Suprapubic skin (tissue), 4 donors: ENCODE measurements around the gene PASK. TPM values are rescaled to one million over a fixed set of nuclear protein-coding genes. Genes with fewer than 3 reads are reported as not detected.

Experiments used
- DNase-seq, 2 donors: peaks; one replicate each; pipeline ENCODE4 v3.0.0-alpha.2; 2019; ENCODE audit warnings: low spot score in 2 of 2
- H3K27ac ChIP-seq: fragments of 200-600 bp; sonication (generic); one replicate; pipeline ENCODE4 v1.5.1; 2019
- H3K27me3 ChIP-seq: fragments of 200-600 bp; sonication (generic); one replicate; pipeline ENCODE4 v1.5.1; 2019
- H3K36me3 ChIP-seq: fragments of 200-600 bp; sonication (generic); one replicate; pipeline ENCODE4 v1.5.1; 2019
- H3K4me1 ChIP-seq: fragments of 200-600 bp; sonication (generic); one replicate; pipeline ENCODE4 v1.5.1; 2019
- H3K4me3 ChIP-seq: fragments of 200-600 bp; sonication (generic); one replicate; pipeline ENCODE4 v1.5.1; 2019; ENCODE audit warnings: mild to moderate bottlenecking
- H3K9me3 ChIP-seq: fragments of 200-600 bp; sonication (generic); one replicate; pipeline ENCODE4 v1.5.1; 2019
- CTCF ChIP-seq, 2 donors: fragments of 200-600 bp in 1 of 2; fragments of 450-650 bp in 1 of 2; sonication (generic) in 1 of 2; IDR thresholded peaks; one replicate each; pipeline ENCODE4 v1.5.1; 2016 to 2019; ENCODE audit warnings: antibody characterized with exemption in 2 of 2, mild to moderate bottlenecking in 1 of 2, moderate library complexity in 1 of 2
- EP300 ChIP-seq: sonication (generic); formaldehyde crosslinking; IDR thresholded peaks from one replicate; pipeline ENCODE4 v1.6.1; 2017; ENCODE audit warnings: antibody characterized with exemption
- POLR2A ChIP-seq, 2 donors: fragments of 450-650 bp; IDR thresholded peaks; one replicate each; pipeline ENCODE4 v1.6.1; 2017; ENCODE audit warnings: antibody characterized with exemption in 2 of 2, mild to moderate bottlenecking in 2 of 2, moderate library complexity in 2 of 2
- POLR2AphosphoS5 ChIP-seq, 3 donors: sonication (generic); formaldehyde crosslinking; IDR thresholded peaks; one replicate each; pipeline ENCODE4 v1.6.1; 2017; ENCODE audit warnings: antibody characterized with exemption in 3 of 3
- WGBS: methylation state at CpG from one replicate; pipeline ENCODE4 v1.1.5; 2018; 5-methylcytosine and 5-hydroxymethylcytosine counted together
- total RNA-seq, 4 donors: library from RNA; depleted of rRNA; stranded (reverse); fragments of >200 nt; gene quantifications; one replicate each; pipeline ENCODE4 v1.1.0, GENCODE V29; 2016

PASK gene
- total RNA-seq, 4 donors from 2014 or later: 9.8 to 19.7 (median 14.6) TPM

DNA sequence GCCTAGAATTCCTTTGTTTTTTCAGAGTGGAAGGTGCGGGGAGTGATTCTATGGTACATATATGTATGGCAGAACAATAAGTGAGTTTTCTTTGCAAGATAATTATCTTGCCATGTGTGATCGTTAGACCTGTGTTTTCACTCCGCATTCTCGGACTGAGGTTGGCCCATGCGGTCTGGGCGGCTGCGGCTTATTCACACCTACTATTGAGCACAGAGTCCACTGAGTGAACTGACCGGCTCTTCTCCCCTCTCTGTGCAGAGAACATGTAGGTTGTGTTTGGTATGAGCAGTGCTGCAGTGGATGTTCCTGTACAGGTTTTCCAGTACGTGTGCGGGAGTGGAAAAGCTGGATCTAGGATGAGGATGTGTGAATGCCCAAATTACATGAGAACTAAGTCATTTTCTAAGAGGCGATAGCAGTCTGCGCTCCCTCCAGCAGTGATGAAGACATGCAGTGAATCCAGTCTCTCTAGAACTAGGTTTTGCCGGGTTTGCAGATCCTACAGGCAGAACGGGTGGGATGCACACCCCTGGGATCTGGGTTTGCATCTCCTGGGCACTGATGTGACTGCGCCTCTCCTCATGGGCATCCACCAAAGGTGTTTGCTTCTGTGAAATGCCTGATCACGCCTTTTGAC is 74.3 kb downstream of the PASK start:
- no peak overlapping the region for H3K4me3 ChIP-seq
- no peak for TF ChIP-seq CTCF (IDR thresholded peaks at IDR 0.05)
- no peak for TF ChIP-seq POLR2A (IDR thresholded peaks at IDR 0.05)
- TF ChIP-seq EP300: no peak
- TF ChIP-seq POLR2AphosphoS5 (IDR thresholded peaks at IDR 0.05): no peak
- no peaks in the 10 kb centered on the region for H3K27me3 ChIP-seq
- DNase-seq: no peak
- 95% methylated on average over 16 of the region's 16 CpGs for WGBS
- no peak overlapping the region for H3K27ac ChIP-seq
- no peaks in the 10 kb centered on the region for H3K4me1 ChIP-seq
- no peaks in the 10 kb centered on the region for H3K9me3 ChIP-seq
- H3K36me3 ChIP-seq: peaks cover 51% of the 10 kb centered on the region

GRCh38 chr2:241074065-241074818 is 75.0 kb downstream of the PASK start:
- WGBS: 92% methylated on average over 12 of the region's 16 CpGs
- H3K4me3 ChIP-seq: no peak overlapping the region
- DNase-seq: no peak
- H3K36me3 ChIP-seq: peaks cover 59% of the 10 kb centered on the region
- no peaks in the 10 kb centered on the region for H3K9me3 ChIP-seq
- TF ChIP-seq POLR2AphosphoS5 (IDR thresholded peaks at IDR 0.05) (no peak), CTCF (IDR thresholded peaks at IDR 0.05) (no peak), EP300 (no peak), POLR2A (IDR thresholded peaks at IDR 0.05) (no peak)
- H3K27ac ChIP-seq: no peak overlapping the region
- H3K4me1 ChIP-seq: no peaks in the 10 kb centered on the region
- H3K27me3 ChIP-seq: no peaks in the 10 kb centered on the region

GRCh38 chr2:241073166-241074064 is 75.9 kb downstream of the PASK start:
- Histone ChIP-seq H3K27ac (no peak overlapping the region), H3K27me3 (no peaks in the 10 kb centered on the region), H3K4me1 (no peaks in the 10 kb centered on the region), H3K36me3 (peaks cover 68% of the 10 kb centered on the region), H3K4me3 (no peak overlapping the region), H3K9me3 (no peaks in the 10 kb centered on the region)
- WGBS: 54% methylated on average over 4 of the region's 25 CpGs
- DNase-seq: no peak
- no peak for TF ChIP-seq POLR2AphosphoS5 (IDR thresholded peaks at IDR 0.05)

DNA sequence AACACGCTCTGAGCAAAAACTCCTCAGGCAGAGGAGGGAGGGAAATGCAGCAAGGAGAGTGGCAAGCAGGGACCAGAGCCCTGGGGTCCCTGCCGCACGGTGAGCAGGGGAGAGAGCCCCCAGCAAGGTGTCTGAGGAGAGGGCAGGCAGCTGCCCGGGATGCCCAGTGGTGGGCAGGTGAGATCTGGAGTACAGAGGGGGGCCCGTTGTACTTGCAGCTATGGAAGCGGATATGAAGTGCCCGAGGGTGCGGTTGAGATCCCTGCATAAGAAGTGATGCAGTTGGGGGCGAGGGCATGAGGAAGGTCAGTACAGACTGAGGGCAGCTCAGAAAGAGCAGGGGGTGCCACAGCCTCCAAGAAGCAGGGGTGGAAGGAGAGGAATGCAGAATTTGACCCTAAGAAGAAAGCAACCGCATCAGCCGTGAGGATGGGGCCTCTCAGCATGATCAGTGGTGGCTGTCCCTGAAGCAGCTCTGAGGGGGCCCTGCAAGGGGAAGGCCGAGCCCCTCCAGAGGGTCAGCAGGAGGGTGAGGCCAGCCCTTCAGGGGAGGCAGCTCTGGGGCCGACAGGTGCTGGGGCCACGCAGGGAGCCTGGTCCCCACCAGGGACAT is 76.6 kb downstream of the PASK start:
- DNase-seq: peak in 1 of 2 donors; percentile 33
- no peaks in the 10 kb centered on the region for H3K9me3 ChIP-seq
- H3K27ac ChIP-seq: no peak overlapping the region
- TF ChIP-seq CTCF (IDR thresholded peaks at IDR 0.05): no peak
- no peak for TF ChIP-seq POLR2A (IDR thresholded peaks at IDR 0.05)
- TF ChIP-seq POLR2AphosphoS5 (IDR thresholded peaks at IDR 0.05): no peak
- no peak for TF ChIP-seq EP300
- 75% methylated on average over 12 of the region's 14 CpGs for WGBS
- no peaks in the 10 kb centered on the region for H3K4me1 ChIP-seq
- H3K27me3 ChIP-seq: no peaks in the 10 kb centered on the region
- peaks cover 75% of the 10 kb centered on the region for H3K36me3 ChIP-seq
- no peak overlapping the region for H3K4me3 ChIP-seq

DNA sequence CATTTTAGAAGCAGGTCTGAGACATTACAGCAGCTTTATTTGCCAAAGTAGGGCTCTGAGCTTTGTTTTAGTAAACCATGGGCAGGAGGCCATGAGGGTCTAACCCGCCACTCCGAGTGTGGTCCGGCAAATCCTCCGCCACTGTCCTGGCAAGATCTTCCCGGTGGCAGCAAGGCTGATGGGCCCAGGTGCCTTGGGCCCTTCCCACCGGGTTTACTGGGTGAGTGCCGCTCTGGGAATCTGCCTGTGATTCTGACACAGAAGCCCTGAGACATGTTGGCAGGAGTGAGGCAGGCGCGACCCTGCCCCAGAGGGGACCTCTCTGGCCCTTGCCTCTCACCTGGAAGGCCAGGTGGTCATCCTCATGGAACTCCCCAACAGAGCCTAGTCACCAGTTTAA is 77.1 kb downstream of the PASK start:
- H3K4me1 ChIP-seq: no peaks in the 10 kb centered on the region
- H3K27ac ChIP-seq: no peak overlapping the region
- no peak overlapping the region for H3K4me3 ChIP-seq
- H3K27me3 ChIP-seq: no peaks in the 10 kb centered on the region
- 69% methylated on average over 6 of the region's 9 CpGs for WGBS
- TF ChIP-seq CTCF (IDR thresholded peaks at IDR 0.05) (no peak), POLR2AphosphoS5 (IDR thresholded peaks at IDR 0.05) (no peak), EP300 (no peak), POLR2A (IDR thresholded peaks at IDR 0.05) (no peak)
- peak in 1 of 2 donors; percentile 40 for DNase-seq
- H3K9me3 ChIP-seq: no peaks in the 10 kb centered on the region
- peaks cover 80% of the 10 kb centered on the region for H3K36me3 ChIP-seq
